A549 treated with ZK216348 at 1 μM for 4 hours (cell line): ENCODE results near the gene PRKACB. TPM values are rescaled to one million over a fixed set of nuclear protein-coding genes. Genes with fewer than 3 reads are reported as not detected.

Source experiments
- total RNA-seq: library from RNA; stranded (reverse); fragments of 200-300 nt; extraction: Qiagen RNA extraction; gene quantifications from 5 replicates; pipeline ENCODE4 v1.2.3, GENCODE V29; 2022; ENCODE audit warnings: low read depth

The PRKACB gene
- 4.3 to 11.8 TPM (median 9.1 TPM) in 5 replicates for total RNA-seq

DNA sequence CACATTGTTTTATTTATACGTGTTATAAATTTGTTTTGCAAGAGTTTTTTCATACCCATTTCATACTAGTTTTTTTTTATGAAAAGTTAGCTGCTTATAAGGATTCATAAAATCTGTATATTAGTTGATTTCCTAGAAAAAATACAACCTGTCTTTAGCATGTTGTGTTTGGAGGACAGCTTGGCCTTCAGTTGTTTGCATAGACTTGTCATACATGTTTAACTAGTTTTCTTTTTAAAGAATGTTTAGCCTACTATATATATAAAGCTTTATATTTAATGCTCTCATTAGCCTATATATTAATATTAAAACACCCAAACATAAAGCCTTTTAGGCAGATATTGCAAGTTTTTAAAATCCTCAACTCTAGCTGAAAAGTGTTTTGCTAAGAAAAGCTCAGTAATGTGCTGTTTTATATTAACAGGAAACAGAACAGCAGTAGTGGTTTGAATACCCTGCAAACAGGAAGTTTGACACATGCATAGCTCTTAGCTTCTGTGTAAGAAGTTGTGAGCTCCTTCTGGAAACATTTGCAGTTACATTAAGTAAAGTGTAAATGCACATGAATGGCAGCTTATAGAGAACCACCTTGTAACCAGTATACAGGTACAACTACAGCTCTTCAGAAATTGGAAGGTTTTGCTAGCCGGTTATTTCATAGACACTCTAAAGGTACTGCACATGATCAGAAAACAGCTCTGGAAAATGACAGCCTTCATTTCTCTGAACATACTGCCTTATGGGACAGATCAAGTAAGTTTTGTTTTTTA lies at the start of gene PRKACB:
TSS of gene PRKACB (plus strand) at position 476 of the 770 bp plus-strand sequence. CDS start at position 567, 91 bp downstream.

Other genes starting within 250 kb of the PRKACB start
- 1.4 to 4.8 TPM (median 3.0 TPM) in 5 replicates for gene TTLL7, start 145.1 kb upstream of the PRKACB start, total RNA-seq
- 0.19 to 1.1 TPM (median 0.53 TPM) in 5 replicates for gene SAMD13, start 157.4 kb downstream of the PRKACB start, total RNA-seq